Measurements from ENCODE around the gene BTAF1. TPM values are rescaled to one million over a fixed set of nuclear protein-coding genes. Genes with fewer than 3 reads are reported as not detected.

The BTAF1 gene
- polyA plus RNA-seq, 4 donors, result 4.6 to 42.8 (median 6.1) TPM

DNA sequence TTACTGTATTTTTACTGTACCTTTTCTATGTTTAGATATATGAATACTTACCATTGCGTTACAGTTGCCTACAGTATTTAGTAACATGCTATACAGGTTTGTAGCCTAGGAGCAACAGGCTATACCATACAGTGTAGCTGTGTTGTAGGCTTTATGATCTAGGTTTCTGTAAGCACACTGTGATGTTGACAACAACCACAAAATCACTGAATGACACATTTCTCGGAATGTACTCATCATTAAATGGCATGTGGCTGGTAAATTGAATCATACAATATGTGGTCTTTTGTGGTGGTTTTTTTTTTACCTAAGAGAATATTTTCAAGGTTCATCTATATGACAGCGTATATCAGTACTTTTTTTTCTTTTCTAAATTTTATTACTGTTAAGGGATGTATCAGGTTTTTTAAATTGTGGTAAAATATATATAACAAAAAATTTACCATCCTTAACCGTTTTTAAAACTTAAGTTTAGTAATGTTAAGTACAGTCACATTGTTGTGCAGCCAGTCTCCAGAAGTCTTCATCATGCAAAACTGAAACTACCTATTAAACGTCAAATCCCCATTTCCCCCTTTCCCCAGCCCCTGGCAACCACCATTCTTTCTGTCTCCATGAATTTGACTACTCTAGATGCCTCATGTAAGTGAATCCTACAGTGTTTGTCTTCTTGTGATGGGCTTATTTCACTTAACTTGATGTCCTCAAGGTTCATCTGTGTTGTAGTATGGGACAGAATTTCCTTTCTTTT, 21.5 kb downstream of the BTAF1 start:
- no peak overlapping the region for H3K27ac ChIP-seq (ENCODE audit: low read depth in 1 of 3, low read length in 2 of 3)
- no peak for FAIRE-seq
- WGBS, 3 donors, result 64 to 79% (median 71%) methylated on average over 5 of the region's 5 CpGs

DNA sequence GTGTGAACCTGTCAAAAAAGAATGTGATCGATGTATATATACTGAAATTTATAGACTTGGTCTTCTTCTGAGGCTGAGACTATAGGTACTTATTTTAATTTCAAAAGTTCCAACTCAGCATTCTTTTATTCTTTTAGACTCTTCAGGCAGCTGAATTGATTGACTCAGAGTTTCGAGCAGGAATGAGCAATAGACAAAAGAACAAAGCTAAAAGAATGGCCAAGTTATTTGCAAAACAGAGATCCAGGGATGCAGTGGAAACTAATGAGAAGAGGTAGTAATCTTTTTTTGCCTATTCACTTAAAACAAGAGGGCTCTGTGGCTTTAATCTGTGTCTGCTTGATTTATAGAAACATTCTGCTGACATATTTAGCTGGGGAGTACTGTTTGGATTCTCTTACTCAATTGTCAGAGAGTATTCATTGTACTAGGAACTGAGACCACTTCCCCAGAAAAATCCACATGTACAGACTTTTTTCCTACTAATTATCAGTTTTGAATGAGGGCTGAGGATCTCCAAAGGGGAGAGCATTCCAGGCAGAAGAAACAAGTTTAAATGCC, 30.1 kb downstream of the BTAF1 start:
- H3K9me3 ChIP-seq (ENCODE audit: control insufficient read depth in 2 of 2, insufficient read depth in 1 of 2, low read depth in 1 of 2, low read length in 1 of 2), result peaks cover 0 to 4% of the 10 kb centered on the region in 2 donors
- FAIRE-seq, result no peak
- peaks cover 6 to 25% (median 16%) of the 10 kb centered on the region in 3 donors for H3K36me3 ChIP-seq (ENCODE audit: control insufficient read depth in 3 of 3, insufficient read depth in 2 of 3, low read depth in 1 of 3, low read length in 3 of 3)
- no peaks in the 10 kb centered on the region for H3K4me1 ChIP-seq (ENCODE audit: control insufficient read depth in 3 of 3, insufficient read depth in 2 of 3, low read depth in 1 of 3, low read length in 2 of 3)
- H3K27me3 ChIP-seq (ENCODE audit: control insufficient read depth in 3 of 3, insufficient read depth in 3 of 3, low read length in 3 of 3), result no peaks in the 10 kb centered on the region
- H3K27ac ChIP-seq (ENCODE audit: low read depth in 1 of 3, low read length in 2 of 3), result no peak overlapping the region
- WGBS, 3 donors, result 93 to 95% (median 94%) methylated on average over 2 of the region's 2 CpGs
- no peak for DNase-seq
- H3K4me3 ChIP-seq (ENCODE audit: low read depth in 1 of 3, low read length in 3 of 3), result no peak overlapping the region

More for the DNA sequence above, 21.5 kb downstream of the BTAF1 start:
- DNase-seq, result no peak
- Histone ChIP-seq H3K4me1 (ENCODE audit: control insufficient read depth in 3 of 3, insufficient read depth in 2 of 3, low read depth in 1 of 3, low read length in 2 of 3) (no peaks in the 10 kb centered on the region), H3K27me3 (ENCODE audit: control insufficient read depth in 3 of 3, insufficient read depth in 3 of 3, low read length in 3 of 3) (no peaks in the 10 kb centered on the region), H3K36me3 (ENCODE audit: control insufficient read depth in 3 of 3, insufficient read depth in 2 of 3, low read depth in 1 of 3, low read length in 3 of 3) (peaks cover 0 to 28% (median 6%) of the 10 kb centered on the region in 3 donors), H3K9me3 (ENCODE audit: control insufficient read depth in 2 of 2, insufficient read depth in 1 of 2, low read depth in 1 of 2, low read length in 1 of 2) (peaks cover 0 to 7% of the 10 kb centered on the region in 2 donors), H3K4me3 (ENCODE audit: low read depth in 1 of 3, low read length in 3 of 3) (no peak overlapping the region)

DNA sequence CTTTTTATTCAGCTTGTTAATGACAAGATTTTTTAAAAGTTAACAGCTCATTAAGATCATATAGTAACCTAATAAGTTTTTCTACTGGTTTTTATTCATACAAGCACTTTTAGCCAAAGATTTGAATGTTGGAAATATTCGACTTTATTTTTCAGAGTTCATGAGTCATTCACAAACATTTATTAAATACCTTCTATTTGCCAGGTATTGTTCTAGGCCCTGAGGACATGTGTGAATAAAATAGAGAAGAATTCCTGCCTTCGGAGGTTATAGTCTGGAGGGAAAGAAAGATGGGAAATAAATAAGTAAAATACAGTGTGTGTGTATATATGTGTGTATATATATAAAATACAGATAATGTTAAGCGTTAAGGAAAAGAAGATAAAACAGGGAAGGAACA, 31.5 kb downstream of the BTAF1 start:
- Histone ChIP-seq H3K36me3 (ENCODE audit: control insufficient read depth in 3 of 3, insufficient read depth in 2 of 3, low read depth in 1 of 3, low read length in 3 of 3) (peaks cover 12 to 21% (median 19%) of the 10 kb centered on the region in 3 donors), H3K4me1 (ENCODE audit: control insufficient read depth in 3 of 3, insufficient read depth in 2 of 3, low read depth in 1 of 3, low read length in 2 of 3) (no peaks in the 10 kb centered on the region), H3K27me3 (ENCODE audit: control insufficient read depth in 3 of 3, insufficient read depth in 3 of 3, low read length in 3 of 3) (no peaks in the 10 kb centered on the region), H3K27ac (ENCODE audit: low read depth in 1 of 3, low read length in 2 of 3) (no peak overlapping the region), H3K4me3 (ENCODE audit: low read depth in 1 of 3, low read length in 3 of 3) (no peak overlapping the region), H3K9me3 (ENCODE audit: control insufficient read depth in 2 of 2, insufficient read depth in 1 of 2, low read depth in 1 of 2, low read length in 1 of 2) (no peaks in the 10 kb centered on the region)
- DNase-seq, result no peak
- no peak for FAIRE-seq
- WGBS, 3 donors, result 89 to 91% (median 90%) methylated on average over 3 of the region's 3 CpGs

GRCh38 chr10:91957091-91957490, 33.5 kb downstream of the BTAF1 start:
- Histone ChIP-seq H3K27me3 (ENCODE audit: control insufficient read depth in 3 of 3, insufficient read depth in 3 of 3, low read length in 3 of 3) (no peaks in the 10 kb centered on the region), H3K9me3 (ENCODE audit: control insufficient read depth in 2 of 2, insufficient read depth in 1 of 2, low read depth in 1 of 2, low read length in 1 of 2) (no peaks in the 10 kb centered on the region), H3K4me3 (ENCODE audit: low read depth in 1 of 3, low read length in 3 of 3) (no peak overlapping the region), H3K4me1 (ENCODE audit: control insufficient read depth in 3 of 3, insufficient read depth in 2 of 3, low read depth in 1 of 3, low read length in 2 of 3) (no peaks in the 10 kb centered on the region), H3K27ac (ENCODE audit: low read depth in 1 of 3, low read length in 2 of 3) (no peak overlapping the region), H3K36me3 (ENCODE audit: control insufficient read depth in 3 of 3, insufficient read depth in 2 of 3, low read depth in 1 of 3, low read length in 3 of 3) (peaks cover 12 to 19% (median 17%) of the 10 kb centered on the region in 3 donors)
- 89 to 97% (median 95%) methylated on average over 1 of the region's 1 CpG for WGBS, 3 donors
- DNase-seq, result no peak
- FAIRE-seq, result peak; percentile 59

DNA sequence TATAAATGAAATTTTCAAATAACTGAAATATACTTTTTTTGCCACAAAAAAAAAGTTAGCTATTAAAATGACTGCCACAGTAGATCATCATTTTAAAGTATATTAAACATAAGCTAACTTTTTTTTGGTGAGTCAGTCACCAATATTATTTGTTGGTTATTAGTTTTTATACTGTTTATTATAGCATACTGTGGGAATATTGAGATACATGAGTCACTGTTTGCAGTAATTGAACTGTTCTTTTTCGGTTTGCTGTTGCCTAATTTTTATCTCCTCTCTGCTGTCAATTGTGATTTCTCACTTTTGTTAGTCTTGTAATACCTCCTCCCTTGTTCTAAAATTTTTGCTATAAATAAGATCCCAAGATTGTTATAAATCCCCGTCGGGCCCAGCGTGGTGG, 45.7 kb downstream of the BTAF1 start:
- H3K36me3 ChIP-seq (ENCODE audit: control insufficient read depth in 3 of 3, insufficient read depth in 2 of 3, low read depth in 1 of 3, low read length in 3 of 3), result peaks cover 0 to 11% (median 3%) of the 10 kb centered on the region in 3 donors
- FAIRE-seq, result no peak
- no peak for DNase-seq
- H3K27me3 ChIP-seq (ENCODE audit: control insufficient read depth in 3 of 3, insufficient read depth in 3 of 3, low read length in 3 of 3), result no peaks in the 10 kb centered on the region
- no peaks in the 10 kb centered on the region for H3K9me3 ChIP-seq (ENCODE audit: control insufficient read depth in 2 of 2, insufficient read depth in 1 of 2, low read depth in 1 of 2, low read length in 1 of 2)
- WGBS, 3 donors, result 93 to 96% (median 95%) methylated on average over 4 of the region's 4 CpGs
- no peak overlapping the region for H3K4me3 ChIP-seq (ENCODE audit: low read depth in 1 of 3, low read length in 3 of 3)
- no peak overlapping the region for H3K27ac ChIP-seq (ENCODE audit: low read depth in 1 of 3, low read length in 2 of 3)
- no peaks in the 10 kb centered on the region for H3K4me1 ChIP-seq (ENCODE audit: control insufficient read depth in 3 of 3, insufficient read depth in 2 of 3, low read depth in 1 of 3, low read length in 2 of 3)

DNA sequence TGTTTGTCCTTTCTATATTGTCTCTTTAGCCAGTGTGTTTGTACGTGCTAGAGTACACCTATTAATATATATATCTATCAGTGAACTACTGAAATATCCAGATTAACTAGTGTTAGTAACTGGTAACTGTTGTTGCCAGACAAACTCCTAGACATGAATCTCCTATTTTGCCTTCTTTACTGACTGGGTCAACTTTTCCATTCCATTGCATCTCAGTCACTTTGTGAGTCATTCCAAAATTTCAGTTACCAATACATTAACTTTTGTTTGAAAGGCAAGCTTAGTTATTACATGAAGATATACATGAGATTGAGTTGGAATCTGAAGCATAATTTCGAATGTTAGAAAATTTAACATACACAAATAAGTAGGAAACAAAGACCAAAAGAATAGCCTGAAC, 51.4 kb downstream of the BTAF1 start:
- Histone ChIP-seq H3K9me3 (ENCODE audit: control insufficient read depth in 2 of 2, insufficient read depth in 1 of 2, low read depth in 1 of 2, low read length in 1 of 2) (no peaks in the 10 kb centered on the region), H3K36me3 (ENCODE audit: control insufficient read depth in 3 of 3, insufficient read depth in 2 of 3, low read depth in 1 of 3, low read length in 3 of 3) (peaks cover 0 to 14% (median 5%) of the 10 kb centered on the region in 3 donors), H3K4me1 (ENCODE audit: control insufficient read depth in 3 of 3, insufficient read depth in 2 of 3, low read depth in 1 of 3, low read length in 2 of 3) (no peaks in the 10 kb centered on the region), H3K27ac (ENCODE audit: low read depth in 1 of 3, low read length in 2 of 3) (no peak overlapping the region), H3K27me3 (ENCODE audit: control insufficient read depth in 3 of 3, insufficient read depth in 3 of 3, low read length in 3 of 3) (no peaks in the 10 kb centered on the region), H3K4me3 (ENCODE audit: low read depth in 1 of 3, low read length in 3 of 3) (no peak overlapping the region)
- DNase-seq (no peak), FAIRE-seq (no peak)
- 90 to 93% (median 91%) methylated on average over 2 of the region's 2 CpGs for WGBS, 3 donors

DNA sequence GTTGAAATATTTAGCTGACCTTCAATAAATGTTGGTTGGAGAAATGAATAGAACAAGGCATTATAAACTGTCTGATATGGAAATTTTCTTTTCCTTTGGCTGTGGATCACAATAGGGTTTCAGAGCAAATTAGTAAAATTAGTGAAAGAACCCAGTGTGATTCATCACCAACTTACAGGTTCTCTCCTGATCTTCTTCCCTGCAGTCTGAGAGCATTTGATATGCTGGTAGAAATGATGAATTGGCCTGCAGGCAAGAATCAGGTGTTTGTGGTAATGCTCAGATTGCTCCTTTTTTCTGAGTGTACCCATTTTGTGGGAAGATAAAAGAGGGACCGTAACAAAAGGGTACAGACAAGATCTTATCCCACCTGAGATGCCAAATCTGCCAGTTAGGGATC, 51.9 kb downstream of the BTAF1 start:
- 94 to 100% (median 96%) methylated on average over 1 of the region's 1 CpG for WGBS, 3 donors

GRCh38 chr10:91976317-91977051, 52.9 kb downstream of the BTAF1 start:
- no peaks in the 10 kb centered on the region for H3K27me3 ChIP-seq (ENCODE audit: control insufficient read depth in 3 of 3, insufficient read depth in 3 of 3, low read length in 3 of 3)
- H3K4me3 ChIP-seq (ENCODE audit: low read depth in 1 of 3, low read length in 3 of 3), result no peak overlapping the region
- FAIRE-seq (no peak), DNase-seq (no peak)
- peaks cover 4 to 11% (median 6%) of the 10 kb centered on the region in 3 donors for H3K36me3 ChIP-seq (ENCODE audit: control insufficient read depth in 3 of 3, insufficient read depth in 2 of 3, low read depth in 1 of 3, low read length in 3 of 3)
- 87 to 95% (median 90%) methylated on average over 5 of the region's 5 CpGs for WGBS, 3 donors
- no peak overlapping the region for H3K27ac ChIP-seq (ENCODE audit: low read depth in 1 of 3, low read length in 2 of 3)
- H3K4me1 ChIP-seq (ENCODE audit: control insufficient read depth in 3 of 3, insufficient read depth in 2 of 3, low read depth in 1 of 3, low read length in 2 of 3), result no peaks in the 10 kb centered on the region
- H3K9me3 ChIP-seq (ENCODE audit: control insufficient read depth in 2 of 2, insufficient read depth in 1 of 2, low read depth in 1 of 2, low read length in 1 of 2), result no peaks in the 10 kb centered on the region

More for the DNA sequence above, 51.9 kb downstream of the BTAF1 start:
- no peak for FAIRE-seq
- Histone ChIP-seq H3K9me3 (ENCODE audit: control insufficient read depth in 2 of 2, insufficient read depth in 1 of 2, low read depth in 1 of 2, low read length in 1 of 2) (no peaks in the 10 kb centered on the region), H3K4me1 (ENCODE audit: control insufficient read depth in 3 of 3, insufficient read depth in 2 of 3, low read depth in 1 of 3, low read length in 2 of 3) (no peaks in the 10 kb centered on the region), H3K36me3 (ENCODE audit: control insufficient read depth in 3 of 3, insufficient read depth in 2 of 3, low read depth in 1 of 3, low read length in 3 of 3) (peaks cover 2 to 12% (median 5%) of the 10 kb centered on the region in 3 donors), H3K27ac (ENCODE audit: low read depth in 1 of 3, low read length in 2 of 3) (no peak overlapping the region), H3K27me3 (ENCODE audit: control insufficient read depth in 3 of 3, insufficient read depth in 3 of 3, low read length in 3 of 3) (no peaks in the 10 kb centered on the region), H3K4me3 (ENCODE audit: low read depth in 1 of 3, low read length in 3 of 3) (no peak overlapping the region)
- DNase-seq, result no peak
